GM15510 (cell line): ENCODE results near the gene TMEM247.

Experiments
- POLR2A ChIP-seq: IDR thresholded peaks from 3 replicates; pipeline ENCODE4 v1.6.1; 2011; ENCODE audit warnings: borderline replicate concordance; ENCODE audit not compliant: insufficient read length; ENCODE audit errors: extremely low read depth

The TMEM247 gene

DNA sequence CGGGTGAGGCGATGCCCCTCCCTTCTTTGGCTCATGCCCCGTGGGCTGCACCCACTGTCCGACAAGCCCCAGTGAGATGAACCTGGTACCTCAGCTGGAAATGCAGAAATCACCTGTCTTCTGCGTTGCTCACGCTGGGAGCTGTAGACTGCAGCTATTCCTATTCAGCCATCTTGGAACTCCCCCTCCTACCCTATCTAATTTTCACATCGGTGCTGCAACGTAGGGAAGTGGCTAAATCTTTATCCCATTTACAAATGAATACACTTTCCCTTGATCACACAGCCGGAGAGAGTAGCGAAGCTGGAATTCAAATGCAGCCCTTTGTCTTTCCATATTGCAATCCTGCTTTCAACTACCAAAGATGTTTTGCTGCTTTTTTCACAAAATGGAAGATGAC is 1.4 kb upstream of the TMEM247 start:
- TF ChIP-seq POLR2A = no peak

DNA sequence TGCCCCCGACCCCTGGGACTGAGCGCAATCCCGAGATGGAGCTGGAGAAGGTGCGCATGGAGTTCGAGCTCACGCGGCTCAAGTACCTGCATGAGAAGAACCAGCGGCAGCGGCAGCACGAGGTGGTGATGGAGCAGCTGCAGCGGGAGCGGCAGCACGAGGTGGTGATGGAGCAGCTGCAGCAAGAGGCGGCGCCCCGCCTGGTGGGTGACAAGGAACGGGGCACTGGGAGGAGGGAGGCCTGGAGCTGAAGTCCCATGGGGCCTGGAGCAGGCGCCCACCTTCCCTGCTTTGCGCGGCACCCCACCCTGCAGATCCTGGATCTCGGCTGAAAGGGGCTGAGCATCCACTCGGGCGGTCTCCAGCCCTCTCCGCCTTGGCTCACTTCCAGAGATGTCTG is 1.2 kb downstream of the TMEM247 start:
- no peak for TF ChIP-seq POLR2A

DNA sequence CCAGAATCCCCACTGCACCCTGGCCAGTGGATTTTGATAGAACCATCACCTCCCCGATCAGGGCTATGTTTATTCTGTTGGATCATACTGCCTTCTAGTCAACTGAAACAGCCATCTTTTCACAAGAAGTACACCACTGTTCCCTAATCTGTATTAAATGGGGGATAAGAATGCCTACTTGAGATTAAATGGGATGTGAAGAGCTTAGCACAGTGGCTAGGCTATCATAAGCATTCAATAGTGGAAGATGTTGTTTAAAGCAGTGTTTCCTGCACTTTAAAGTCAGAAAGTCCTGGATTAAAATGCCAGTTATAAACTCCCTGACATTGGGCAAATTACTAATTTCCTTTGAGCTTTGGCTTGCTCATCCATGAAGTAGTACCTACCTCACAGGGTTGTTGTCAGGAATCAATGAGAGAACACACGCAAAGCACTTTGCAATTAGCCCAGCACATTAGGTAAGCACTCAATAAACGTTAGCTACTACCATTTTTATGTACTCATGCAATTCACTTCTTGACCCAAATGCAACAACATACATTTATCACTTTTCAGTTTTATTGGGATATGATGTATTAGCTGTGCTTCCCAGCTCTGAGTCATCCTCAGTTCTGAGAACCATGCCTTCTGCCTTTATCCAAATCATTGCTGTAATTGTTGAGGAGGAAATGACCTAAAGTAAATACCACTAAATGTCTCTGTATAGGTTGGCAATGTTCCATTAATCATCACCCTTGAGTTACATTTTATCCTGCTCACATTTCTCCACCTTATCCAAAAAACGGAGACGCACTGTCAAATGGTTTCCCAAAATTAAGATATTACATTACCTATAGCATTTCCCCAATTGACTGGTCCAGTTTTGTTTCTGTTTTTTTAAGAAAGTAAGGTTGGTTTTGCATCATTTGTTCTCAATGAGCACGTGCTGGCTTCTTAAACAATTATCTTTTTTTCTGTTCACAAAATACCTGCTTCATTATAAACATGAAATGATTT is 2.1 kb downstream of the TMEM247 start:
- no peak for TF ChIP-seq POLR2A

DNA sequence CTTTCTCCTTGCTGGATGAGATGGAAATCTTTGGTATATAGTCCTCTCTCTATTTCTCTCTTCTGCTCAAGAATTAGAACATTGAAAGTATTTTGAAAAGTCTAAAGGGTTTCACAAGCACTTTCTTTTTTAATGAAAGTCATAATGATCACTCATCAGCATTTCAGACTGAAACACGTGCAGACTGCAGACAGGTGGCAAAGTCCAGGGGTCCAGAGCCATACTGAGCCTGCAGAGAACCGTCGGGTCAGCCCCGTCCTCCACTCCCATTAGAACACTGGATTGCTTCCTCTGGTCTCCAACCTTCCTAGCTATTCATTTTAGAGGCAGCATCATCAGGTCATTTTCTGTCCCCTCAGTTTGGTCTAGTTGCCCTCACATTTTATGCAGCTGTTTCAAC is 3.1 kb downstream of the TMEM247 start:
- TF ChIP-seq POLR2A = no peak

DNA sequence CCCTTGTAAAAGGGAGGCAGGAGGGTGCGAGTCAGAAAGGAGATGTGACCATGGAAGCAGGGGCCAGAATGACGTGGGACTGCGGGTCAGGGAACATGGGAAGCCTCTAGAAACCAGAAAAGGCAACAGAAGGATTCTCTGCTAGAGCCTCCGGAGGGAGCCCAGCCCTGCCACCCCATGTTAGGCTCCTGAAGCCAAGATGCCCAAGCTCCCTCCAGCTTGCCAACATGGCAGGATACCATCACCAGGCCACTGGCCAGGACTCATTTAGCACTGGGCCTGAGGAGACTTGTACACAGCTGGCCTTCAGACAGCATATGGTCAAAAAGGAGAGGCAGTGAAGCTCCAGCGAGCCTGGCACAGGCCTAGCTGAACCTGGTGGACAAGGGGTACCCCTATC is 5.6 kb downstream of the TMEM247 start:
- TF ChIP-seq POLR2A = no peak

DNA sequence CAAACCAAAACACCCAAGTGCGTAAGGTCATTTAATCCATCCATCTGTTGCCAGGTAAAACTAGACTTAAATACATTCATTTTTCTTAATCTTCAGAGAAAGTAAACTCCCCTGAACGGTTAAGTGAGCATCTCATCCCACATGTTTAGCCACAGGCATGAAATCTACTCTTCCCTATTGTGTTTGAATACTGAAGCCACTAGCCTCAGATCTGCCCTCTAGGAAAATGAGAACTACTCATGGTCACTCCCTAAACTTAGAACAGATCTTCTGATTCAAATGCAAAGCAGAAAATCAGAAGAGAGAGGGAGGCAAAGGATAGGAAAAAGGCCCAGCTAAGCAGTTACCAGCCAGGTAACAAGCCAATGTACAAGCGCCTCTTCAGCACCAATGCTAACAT is 7.1 kb downstream of the TMEM247 start:
- no peak for TF ChIP-seq POLR2A

DNA sequence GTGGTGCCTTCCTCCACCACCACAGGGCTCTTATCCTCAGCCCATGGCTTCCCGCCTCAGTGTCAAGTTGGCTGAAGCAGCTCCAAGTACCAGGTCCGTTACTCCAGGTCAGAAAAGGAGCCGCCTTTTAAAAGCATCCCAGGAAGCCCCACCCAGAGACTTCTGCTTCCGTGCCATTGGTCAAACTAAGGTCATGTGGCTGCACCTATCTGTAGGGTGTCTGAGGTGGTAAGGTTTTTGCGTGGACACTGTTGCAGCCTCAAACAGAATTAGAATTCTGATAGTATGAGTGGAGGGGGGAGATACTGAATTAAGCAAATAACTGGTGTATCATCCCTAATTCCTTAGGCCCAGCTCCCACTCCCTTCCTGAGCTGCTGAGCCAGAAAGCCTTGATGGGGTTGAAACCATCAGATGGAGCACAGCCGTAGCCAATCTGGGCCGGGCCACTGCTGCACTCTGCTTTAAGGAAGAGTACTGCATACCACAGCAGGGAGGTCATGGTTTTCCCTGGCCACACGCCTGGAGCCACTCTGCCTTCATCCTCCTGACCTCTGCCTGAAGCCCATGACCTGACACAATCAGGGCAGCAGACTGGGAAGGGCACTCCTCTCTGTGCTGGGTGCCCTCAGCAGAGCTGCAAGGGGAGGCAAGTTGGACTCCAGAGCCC is 8.4 kb downstream of the TMEM247 start:
- TF ChIP-seq POLR2A = no peak

DNA sequence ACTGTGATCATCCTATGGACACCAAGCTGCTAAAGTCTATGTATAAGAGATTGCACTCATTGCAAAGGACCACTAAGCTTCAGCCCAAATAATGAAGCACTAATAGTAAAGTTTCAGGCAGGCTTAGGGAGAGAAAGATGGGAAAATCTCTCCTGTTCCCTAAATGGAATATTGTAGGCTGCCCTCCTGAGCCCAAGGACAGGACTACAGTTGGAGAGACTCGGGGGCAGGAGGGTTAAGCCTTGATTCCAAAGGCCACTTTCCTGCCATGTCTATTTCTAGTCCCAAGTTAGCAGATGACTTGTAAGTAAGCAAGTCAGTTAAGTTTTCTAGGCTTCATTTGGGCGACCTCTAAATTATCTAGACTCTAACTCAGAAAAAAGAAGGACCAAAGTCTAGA is 9.0 kb downstream of the TMEM247 start:
- TF ChIP-seq POLR2A = no peak

DNA sequence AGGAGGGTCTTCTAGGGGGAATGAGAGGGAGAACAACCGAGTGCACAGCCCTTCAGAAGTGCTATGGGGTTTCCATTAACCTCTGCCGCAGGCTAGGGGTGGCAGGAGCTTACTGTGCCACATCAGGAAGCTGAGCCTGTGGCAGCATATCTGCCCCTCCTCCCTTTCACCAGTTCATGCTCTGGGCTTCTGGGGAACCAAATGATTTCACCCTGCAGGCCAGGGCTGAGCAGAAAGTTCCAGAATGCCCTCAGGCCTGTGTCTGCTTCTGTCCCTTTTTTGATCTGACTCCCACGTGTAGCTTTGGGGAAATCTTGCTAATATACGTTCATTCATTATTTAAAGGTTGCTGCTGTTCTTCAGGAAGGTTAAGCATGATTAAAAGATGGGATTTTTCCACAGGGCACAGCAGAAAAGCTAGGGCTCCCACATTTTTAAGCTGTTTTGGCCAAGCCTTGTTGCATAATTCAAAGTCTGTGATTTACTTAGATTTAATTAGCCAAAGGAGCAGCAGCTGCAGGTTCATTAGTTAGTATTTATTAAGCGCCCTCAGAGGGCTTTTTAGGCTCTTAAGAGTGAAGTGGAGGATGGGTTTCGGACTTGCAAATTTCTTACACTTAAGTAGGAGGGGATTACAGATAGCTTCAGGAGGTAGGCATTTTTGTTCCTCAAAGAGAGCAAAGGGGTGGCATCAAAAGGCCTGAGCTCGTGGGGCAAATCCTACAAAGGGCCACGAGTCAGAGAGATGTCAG is 10.2 kb downstream of the TMEM247 start:
- no peak for TF ChIP-seq POLR2A

DNA sequence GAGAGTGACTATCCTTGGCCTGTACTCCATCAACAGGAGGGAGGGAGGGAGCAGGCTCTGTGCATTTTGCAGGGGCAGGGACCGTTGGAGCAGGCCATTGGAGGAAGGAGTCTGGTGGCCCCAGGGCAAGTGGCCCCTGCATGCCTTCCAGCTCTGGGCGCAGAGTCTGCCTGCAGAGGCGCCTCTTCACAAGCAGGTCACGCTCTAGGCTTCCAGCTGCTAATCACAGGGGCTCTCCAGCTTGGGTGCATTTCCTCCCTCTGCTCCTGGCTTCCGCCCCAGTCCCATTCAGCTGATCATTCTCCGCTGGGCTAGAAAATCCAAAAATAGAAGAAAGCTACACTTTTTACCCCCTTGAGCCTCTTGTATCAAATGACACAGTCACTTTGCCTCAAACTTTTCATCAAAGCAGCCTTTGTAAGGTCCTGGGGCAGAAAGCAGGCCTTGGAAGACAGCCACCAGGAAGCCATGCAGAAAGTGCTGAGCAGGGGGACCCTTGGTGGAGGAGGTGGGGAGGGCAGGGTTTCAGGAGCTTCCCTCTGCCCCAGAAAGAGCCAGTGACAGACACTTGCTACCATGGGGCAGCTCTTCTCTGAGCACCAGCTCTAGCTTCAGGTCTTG is 11.3 kb downstream of the TMEM247 start:
- no peak for TF ChIP-seq POLR2A

DNA sequence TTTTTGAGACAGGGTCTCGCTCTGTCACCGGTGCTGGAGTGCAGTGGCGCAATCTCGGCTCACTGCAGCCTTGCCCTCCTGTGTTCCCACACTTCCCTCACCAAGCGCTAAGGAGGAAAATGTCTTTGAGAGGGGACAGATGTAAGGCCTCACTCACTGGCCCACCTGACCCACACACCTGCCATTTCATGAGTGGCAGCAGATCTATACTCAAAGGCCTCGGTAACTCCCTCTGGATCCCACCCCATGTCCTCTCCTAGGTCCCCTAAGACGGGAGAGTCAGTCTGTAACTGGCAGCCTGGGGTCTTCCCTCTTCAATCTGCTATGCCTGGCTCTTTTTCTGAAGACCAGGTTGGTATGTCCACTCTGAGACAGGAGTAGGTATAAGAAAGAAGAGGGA is 12.9 kb downstream of the TMEM247 start:
- no peak for TF ChIP-seq POLR2A

DNA sequence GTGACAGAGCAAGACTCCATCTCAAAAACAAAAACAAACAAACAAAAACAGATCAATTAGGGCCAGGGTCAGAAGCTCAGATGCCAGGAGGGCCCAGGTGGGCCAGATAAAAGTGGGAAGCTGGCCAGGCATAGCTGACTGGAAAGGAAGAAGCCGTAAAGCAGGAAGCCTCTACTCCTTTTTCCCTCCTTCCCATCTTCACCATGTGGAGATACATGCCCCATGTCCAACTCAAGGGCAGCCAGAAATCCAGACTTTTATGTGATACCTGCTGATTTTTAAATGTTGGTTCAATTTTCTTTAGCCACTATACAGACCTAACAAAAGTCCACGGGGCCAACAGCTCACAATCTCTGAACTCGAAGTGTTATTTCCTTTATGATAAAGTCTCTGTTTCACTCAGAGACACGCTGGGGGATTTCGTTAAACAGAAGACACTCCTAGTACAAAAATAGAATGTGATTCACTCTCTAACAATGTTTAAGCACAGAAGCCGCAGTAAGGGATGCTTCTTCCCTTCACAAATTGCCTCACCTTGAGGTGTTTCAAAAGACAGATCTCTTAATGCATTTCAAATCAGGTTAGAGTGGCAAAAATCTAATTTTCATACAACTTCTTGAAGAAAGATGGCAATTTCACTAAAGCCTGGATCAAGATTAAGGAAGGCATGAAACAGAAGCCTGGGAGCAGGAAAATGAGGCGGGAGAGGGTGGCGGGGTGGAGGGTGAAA is 14.0 kb downstream of the TMEM247 start:
- no peak for TF ChIP-seq POLR2A

DNA sequence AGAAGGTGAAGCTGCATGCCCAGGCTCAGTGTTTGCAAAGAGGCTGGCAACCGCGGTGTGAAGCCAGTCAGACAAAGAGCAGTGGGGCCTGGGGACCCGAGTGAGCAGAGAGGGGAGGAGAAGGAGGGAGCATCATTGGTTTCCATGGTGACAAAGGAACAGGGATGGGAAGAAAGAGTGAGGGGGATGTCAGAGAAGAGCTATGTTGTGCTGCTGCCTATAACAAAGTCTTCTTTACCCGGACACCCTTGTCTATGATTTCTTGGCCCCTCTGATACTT is 14.5 kb downstream of the TMEM247 start:
- no peak for TF ChIP-seq POLR2A

DNA sequence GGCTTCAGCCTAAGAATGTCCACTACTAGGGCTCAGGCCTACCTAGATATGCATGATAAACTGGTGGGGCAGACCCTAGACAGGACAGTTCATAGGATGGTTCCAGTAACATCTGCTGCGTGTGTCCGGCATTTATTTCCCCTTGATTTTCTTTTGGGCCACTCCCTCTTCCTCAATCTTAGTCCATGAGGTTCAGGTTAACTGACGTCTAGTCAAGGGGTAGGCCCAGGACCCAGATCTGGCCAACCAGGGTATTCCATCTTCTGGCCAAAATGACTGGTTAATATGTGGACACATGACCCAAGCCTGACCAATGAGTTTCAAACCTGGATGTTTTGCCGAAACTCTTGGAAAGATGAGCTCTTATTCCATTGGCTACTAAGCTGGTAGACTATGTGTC is 15.2 kb downstream of the TMEM247 start:
- no peak for TF ChIP-seq POLR2A

DNA sequence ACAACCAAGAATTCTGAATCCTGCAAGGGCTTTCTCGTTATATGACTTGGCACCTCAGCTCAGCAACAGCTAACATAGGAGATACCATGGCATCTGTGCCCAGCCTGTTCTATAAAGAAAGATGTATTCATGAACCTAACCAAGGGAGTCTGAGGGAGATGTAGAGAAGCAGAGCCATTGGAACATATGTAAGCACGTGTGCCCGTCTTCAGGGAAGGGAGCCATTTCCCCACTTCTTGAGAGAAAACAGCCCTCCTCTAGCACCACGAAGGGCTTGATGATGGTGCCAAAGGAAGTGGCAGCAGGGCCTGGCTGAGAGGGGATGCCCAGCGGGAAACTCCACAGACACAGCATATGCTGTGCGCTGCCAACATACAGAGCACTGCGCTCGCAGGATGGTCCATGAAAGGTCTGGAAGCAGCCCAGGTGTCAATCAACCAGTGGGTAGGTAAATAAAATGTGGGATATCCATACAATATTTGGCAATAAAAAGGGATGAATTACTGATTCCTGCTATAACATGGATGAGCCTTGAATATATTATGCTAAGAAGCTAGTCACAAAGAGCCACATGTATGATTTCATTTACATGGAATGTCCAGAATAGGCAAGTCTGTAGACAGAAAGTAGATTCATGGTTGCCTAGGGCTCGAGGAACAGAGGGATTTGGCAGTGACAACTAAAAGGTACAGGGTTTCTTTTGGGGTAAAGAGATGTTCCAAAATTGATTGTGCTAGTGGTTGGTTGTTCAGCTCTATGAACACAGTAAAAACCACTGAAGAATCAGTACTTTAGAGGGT is 16.1 kb downstream of the TMEM247 start:
- TF ChIP-seq POLR2A = no peak

DNA sequence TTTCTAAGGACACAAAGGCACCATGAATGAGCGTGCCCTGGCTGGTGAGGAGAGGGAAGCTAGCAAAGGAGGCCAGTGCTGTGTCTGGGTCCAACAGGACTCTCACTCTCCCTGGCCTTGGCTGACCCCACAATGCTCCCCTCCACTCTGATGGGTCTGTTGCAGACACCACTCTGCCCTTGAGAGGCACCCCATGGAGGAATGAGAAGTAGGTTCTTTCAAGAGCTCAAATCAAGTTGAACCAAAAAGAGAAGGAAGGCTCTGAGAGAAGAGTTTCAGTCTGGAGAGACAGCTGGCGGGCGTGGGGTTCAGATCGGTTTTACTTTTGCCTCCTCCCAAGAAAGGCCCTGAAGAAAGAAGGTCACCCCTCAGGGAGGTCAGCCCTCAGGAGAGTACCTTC is 18.4 kb downstream of the TMEM247 start:
- TF ChIP-seq POLR2A = no peak
